Femur (tissue), 1 donor: ENCODE results near the gene RBM17.
"Not testable (repeated sequence)": the region's sequence is repeated elsewhere in the genome, so short reads cannot be mapped to it uniquely, and the experiment has no call there.

ENCODE experiments used
- DNase-seq: peaks from one replicate; pipeline ENCODE4 v3.0.0-alpha.2; 2017

The RBM17 gene

DNA sequence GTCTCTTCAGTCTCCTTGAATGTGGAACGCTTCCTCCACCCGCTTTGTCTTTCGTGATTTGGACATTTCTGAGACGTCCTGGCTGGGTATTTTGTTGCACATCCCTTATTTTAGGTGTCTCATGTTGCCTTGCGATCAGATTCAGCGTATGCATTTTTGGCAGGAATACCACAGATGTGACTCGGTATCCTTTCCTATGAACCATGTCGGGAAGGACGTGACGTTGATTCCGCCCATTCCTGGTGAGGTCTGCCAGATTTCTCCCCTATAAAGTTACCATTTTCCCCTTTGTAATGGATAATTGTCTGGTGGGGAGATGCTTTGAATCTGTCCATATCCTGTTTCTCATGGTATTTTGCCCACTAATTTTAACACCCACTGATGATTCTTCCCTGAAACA, 49.6 kb downstream of the RBM17 start:
- no peak for DNase-seq

DNA sequence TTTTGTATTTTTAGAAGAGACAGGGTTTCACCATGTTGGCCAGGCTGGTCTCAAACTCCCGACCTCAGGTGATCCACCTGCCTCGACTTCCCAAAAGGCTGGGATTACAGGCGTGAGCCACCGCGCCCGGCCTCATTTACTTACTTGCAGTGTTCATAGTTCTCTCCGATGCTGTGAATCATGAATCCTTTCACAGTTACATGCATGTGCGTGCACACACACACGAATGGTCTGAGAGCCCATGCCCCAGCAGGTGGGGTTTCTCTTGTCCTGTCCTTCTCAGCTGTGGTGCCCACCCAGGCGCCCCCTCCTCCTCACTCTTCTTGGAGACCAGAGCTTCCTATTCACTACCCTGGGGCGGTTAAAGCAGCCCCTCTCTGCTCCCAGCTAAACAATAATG, 50.6 kb downstream of the RBM17 start:
- no peak for DNase-seq

DNA sequence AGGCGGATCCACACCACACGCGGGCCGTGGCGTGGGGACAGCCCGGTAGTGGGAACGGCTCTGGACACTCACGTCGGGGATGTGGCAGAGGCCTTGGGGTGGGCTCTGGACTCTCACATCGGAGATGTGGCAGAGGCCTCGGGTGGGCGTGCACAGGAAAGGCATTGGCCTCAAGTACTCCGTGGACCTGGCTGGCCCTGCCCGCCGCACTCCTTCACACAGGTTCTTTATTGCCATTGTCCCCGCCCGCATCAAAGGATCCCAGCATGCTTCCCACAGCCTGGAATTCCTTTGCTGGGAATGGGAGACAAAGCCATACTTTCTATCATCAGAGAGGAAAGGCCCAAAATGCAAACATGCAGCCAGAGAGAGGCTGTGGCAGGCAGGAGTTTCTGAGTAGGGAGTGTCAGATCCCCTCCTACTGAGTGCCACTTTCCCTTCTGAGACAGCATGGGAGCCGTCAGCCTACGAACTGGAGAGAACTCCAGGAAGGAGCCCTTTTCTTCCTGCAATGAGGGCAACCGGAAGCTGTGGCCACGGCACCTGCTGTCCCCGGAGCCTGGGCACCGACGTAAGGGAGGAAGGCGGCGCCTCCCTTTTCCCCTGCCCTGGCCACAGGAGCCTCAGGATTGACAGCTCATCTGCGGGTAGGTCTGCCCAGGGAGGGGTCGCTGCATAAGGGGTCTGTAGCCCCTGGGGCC, 51.5 kb downstream of the RBM17 start:
- no peak for DNase-seq

DNA sequence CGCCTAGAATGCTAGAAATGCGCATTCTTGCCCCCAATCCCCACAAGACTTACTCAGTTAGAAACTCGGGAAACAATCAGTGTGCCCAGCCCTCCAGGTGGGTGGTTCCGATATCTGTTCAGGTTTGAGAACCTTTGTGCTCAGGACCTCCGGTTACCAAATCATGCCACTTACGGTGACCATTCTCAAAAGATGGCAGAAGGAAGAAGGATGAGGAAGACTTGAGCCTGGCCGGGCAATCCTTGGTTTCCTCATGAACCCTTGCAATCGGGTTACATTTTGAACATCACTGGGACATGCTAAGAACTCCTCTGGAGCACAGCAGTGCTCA, 52.1 kb downstream of the RBM17 start:
- DNase-seq: no peak

DNA sequence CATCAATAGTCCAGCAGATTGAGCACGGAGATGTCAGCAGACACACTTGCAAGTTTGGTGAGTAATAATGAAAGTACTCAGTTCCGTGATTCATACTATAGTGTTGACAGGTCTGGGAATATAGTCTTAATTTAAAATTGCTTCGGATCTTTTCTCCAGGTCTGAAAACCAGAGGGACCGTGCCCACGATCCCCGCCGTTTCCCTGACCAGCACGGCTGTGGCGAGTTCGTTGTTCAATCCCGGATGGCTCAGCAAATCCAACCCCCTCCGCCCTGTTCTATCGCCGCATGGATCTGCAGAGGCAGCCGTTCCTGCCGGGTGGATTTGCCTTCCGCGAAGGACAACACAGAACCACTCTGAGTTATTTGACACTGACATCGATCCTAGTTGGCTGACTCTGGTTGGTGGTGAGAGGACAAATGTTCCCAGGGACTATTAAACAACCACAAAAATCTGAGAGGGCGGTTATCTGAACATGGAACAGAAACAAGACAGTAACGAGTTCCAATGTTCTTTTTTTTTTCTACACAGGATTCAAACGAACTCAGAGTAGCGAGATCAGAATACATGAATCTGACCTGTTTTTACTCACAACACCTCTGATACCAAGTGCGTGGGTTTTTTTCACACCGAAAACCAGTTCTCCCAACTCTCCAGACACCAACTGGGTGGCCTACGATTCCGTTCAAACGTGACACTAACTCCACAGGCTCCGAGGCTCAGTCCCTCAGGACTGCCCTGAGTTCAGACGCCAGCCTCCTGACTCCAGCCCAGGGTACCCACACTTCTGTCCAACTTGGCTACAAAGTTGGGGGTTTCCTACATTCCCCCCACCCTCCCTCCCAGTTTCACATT, 52.7 kb downstream of the RBM17 start:
- no peak for DNase-seq

DNA sequence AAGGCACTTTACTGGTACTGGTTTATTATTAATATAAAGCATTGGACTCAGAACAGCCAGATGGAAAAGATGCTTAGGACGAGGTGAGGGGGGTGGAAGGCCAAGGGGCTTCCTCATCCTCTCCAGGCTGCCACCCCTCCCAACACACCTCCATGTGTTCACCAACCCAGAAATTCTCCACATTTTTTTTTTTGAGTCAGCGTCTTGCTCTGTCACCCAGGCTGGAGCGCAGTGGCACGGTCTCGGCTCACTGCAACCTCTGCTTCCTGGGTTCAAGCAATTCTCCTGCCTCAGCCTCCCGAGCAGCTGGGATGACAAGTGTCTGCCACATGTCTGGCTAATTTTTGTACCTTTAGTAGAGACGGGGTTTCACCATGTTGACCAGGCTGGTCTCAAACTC, 53.4 kb downstream of the RBM17 start:
- not testable (repeated sequence) for DNase-seq

DNA sequence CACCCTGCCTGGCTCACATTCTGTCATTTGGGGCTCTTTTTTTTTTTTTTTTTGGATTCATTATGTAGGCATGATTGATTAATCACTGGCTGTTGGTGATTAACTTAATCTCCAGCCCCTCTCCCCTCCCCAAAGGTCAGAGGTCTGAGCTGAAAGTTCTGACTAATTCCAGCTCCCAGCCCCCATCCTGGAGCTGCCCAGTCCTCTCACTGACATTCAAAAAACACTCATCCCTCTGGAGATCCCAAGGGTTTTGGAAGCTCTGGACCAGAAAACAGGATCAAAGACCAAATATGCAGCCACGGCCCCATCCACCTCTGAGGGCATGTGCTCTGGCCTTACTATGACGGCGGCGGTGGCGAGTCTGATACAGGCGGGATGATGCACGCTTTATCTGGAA, 53.8 kb downstream of the RBM17 start:
- no peak for DNase-seq

DNA sequence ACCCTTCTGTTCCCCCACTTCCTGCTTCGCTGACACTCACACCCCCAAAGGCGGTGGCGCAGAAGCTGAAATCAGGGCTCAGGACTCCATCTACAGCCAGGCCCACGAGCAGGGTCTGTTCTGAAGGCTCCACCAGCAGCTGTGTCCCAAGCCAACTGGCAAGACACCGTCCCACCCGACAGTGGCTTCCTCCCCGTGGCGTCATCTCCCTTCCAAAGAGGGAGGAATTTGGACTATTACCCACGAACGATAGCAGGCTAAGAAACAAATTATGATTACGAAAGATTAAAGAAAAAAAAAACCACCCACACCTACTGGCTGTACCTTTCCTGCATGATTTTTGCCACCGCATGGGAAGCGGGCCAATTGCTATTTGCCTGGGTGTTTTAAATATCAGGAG, 54.3 kb downstream of the RBM17 start:
- DNase-seq: no peak

DNA sequence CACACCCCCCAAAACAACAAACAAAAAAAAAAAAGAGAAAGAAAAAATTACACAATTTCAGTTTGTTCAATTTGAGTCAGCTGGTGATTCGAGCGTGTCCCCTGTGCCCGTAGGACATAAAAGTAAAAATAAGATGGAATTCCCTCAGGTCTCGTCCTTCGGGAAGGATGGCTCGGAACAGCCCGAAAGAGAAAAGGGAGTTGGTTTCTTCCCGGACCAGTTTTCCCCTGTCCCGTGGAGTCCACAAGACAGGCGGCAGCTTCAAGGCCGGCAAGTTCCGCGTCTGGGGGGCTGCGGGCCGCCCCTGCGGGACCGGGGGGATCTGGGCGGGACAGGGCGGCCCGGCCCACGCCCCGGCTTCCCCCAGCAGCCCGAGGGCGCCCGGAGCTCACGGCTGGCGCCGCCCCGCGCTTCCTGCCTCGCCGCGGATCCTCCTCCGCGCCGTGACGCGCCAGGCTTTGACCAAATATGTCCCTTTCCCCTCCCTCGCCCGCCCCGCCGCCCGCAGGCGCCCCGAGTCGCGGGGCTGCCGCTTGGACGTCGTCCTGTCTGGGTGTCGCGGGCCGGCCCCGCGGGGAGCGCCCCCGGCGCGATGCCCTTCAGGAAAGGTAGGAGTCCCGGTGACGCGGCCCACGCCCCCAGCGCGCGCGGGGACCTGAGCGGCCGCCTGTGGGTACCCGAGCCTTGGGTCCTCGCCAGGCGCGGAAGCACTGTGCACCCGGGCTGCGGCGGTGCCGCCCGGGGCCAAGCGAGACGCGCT, 55.8 kb downstream of the RBM17 start:
- peak; percentile 91 for DNase-seq

DNA sequence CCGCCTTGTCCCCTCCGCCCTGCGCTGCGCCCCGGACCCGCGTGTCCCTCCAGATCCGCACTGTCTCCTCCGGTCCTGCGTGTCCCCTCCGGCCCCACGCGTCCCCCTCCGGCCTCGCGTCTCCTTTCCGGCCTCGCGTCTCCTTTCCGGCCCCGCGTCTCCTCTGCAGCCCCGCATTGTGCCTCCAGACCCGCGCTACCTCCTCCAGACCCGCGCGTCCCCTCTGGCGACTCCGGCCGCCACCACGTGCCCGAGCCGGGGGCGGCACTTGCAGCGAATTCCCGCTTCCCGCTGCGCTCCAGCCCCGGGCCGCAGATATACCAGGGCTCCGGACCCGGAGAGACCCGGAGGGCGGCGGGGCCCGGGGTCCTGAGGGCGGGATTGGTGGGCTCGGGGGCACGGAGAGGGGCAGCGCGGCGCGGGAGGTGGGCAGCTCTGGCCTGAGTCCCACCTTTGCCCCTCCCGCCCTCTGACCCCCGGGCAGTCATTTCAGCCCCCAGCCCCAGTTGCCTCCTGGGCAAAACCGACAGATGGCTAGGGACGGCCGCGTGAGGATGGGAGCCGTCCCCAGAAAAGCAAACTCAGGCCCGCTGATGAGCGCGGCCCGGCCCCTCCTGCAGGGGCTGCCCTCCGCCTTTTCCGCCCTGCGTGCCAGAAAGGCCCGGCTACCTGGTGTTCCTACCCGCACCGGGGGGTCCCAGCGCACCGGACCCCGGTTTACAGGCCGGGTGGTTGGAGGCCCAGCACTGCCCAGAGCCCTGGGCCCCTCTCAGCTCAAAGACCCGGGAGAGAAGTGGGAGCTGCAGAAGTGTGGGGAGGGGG, 56.5 kb downstream of the RBM17 start:
- peak; percentile 56 for DNase-seq

DNA sequence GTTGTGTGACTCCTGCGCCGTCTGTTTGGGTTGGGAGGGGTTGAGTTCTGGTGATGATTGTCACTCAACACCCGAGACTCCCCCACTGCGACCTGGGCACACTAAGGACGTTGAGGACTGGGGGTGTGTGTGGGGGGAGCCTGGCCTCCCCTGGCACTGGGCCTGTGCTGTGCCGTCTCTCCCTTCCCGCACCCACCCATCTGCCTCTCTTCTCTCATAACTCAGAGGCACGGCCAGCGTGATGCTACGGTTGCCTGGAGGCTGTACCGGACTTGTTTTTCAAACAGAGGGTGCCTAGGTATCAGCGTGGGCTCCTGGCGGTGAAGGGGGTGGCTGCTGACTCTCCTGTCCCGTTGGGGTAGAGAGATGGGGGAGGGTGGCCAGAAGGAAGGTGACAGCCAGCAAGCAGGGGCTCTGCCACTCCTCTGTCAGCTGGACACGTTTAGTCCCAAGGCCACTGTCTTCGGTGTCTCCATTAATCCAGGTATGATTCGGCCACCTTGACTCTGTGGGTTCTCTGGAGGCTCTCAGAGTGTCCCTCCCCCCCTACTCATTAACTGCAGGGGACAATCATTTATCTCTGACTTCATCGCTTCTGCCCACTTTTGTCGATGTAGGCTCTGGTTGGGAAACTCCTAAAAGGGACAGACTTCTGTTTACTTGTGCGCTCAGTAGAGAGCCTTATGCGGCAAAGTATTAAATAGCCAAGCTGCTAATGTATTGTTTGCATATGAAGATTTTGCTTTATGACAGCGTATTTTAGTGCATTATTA, 57.4 kb downstream of the RBM17 start:
- DNase-seq: no peak

DNA sequence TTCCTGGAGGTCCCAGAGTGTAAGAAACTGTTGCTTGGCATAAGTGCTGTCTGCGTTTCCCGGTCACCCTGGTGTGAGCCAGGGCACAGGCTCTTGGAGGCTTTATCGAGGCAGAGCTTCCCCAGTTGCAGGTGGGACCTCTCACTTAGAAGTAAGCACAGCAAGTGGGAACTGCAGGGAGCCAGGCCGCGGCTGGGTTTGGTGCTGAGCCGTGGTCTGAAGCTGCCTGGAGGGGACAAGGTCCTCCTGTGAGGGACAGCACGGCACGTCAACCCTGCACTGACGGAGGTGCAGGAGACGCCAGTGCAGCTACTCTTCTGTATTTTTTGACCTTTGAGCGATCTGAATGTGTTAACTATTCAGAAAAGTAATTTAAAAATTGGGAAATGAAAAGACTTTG, 58.1 kb downstream of the RBM17 start:
- DNase-seq: no peak

DNA sequence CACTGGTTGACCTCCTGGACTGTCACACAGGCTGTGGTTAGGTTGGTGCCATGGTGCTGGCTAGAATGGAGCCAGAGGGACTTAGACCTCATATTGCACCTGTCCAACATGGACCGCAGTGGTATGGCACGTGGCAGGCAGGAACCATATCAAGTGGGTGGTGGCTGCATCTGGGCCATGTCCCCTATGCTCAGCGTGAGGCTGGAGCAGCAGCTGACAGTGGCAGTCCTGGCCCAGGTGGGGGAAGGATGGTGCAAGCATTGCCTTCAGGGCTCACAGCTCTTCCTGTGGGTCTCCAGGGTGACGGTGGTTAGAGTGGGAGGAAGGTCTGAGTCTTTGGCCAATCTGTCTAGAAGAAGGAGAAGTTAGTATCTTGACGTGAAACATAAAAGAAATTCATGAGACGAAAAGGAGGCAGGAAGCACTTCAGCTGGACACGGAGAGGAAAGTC, 59.4 kb downstream of the RBM17 start:
- no peak for DNase-seq

DNA sequence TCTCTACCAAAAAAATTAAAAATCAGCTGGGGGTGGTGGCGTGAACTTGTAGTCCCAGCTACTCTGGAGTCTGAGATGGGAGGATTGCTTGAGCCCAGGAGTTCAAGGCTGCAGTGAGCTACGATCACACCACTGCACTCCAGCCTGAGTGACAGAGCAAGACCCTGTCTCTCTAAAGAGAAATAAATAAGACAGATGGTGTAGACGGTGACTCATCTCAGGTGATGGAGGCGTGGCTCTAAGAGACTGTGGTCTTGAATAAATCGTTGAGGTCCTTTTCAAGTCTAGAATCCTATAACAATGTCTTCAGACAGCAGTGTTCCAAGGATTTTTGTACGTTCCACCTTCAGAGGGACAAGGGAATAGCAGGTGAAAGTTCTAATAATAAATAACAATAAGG, 60.1 kb downstream of the RBM17 start:
- DNase-seq: no peak

DNA sequence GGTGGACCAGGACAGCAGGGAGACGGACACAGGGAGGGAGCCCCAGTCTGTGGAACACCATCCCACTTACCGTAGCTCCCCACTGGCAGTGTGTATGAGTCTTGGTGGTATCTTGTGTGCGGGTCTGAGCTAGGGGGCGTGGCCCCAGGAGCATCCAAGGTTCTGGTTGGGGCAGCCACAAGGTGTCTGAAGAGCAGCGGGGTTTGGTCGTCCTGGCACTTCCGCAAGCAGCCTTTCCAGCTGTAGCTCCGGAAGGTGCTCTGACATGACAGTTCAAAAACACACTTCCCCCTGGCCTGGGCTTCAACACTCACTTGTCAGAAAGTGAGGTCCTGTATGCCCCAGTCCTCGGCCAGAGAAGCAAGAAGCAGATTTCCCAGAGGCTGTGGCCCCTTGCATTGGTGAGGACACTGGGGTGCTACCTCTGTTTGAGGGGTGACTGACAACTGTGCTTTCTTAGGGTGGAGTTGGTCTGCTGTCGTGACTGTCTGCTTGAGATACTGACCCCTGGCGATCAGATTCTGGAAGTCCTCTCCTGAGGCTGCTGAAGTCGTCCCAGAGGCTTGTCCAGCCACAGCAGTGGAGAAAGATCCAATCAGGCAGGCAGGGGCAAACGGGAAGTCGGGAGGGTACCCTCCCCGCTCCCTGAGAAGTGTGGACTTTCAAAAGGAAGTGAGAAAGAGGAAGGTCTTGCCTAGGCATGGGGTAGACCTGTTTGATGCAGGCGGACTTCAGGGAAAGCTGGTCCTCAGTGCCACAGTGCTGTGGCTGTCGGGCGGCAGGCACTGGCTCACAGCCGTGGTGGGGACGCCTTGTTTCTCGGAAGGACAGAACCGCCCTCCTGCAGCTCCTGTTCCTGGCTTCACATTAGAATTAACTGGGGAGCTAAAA, 62.5 kb downstream of the RBM17 start:
- DNase-seq: peak; percentile 61

DNA sequence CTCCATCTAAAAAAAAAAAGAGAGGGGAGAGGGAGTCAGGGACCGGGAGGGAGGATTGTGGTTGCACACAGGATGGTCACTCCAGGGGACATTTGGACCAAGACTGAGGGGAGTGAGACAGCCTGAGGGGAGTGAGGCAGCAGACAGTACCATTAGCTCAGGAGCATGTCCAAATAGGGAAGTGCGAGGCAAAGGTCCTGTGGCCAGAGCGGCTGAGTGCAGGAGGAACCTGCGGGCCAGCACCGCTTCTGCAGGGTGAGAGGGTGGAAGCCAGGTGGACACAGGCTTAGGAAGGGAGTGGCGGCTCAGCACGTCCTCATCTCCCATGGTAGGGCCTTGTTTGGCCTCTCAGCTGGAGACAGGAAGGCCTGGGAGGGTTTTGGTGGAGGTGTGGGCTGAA, 65.0 kb downstream of the RBM17 start:
- DNase-seq: no peak

DNA sequence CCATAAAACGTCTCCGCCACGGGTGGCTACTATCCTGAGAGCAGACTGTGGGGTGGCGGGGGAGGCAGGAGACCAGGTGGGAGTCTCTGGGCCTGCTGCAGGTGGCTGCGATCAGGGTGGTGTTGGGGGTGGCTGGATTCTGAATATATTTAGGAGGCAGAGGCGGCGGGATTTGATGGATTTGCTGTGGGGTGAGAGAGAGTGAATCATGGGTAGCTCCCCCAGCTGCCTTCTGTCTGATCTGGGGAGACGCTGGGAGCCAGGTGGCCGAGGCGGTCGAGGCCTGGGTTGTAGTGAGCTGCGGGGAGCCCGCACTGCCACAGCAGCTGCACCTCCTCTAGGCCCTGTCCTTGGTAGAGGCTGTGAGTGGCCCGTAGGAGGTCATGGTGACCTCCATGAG, 65.7 kb downstream of the RBM17 start:
- DNase-seq: no peak

DNA sequence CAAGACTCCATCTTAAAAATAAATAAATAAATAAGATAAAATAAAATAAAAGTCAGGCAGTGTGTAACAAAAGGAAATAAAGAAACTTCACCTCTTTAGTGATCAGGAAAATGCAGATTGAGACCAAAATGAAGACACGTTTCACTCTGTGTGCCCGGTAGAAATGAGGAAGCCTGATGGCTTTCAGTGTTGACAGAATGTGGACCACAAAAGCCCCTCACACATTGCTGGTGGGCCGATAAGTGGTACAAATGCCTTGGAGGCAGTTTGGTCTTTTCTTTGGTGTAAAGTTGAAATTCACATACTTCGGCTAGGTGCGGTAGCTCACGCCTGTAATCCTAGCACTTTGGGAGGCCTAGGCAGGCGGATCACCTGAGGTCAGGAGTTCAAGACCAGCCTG, 69.4 kb downstream of the RBM17 start:
- DNase-seq: no peak

DNA sequence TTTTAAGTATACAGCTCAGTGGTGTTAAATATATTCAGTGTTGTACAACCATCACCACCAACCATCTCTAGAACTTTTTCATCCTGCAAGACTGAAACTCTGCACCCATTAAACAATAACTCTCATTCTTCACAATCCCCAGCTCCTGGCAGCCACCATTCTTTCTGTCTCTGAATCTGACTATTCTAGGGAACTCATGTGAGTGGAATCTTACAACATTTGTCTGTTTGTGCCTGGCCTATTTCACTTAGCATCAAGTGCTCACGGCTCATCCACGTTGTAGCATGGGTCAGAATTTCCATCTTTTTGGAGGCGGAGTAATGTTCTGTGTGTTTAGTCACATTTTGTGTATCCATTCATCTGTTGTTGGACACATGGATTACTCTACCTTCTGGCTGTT, 73.1 kb downstream of the RBM17 start:
- DNase-seq: no peak

DNA sequence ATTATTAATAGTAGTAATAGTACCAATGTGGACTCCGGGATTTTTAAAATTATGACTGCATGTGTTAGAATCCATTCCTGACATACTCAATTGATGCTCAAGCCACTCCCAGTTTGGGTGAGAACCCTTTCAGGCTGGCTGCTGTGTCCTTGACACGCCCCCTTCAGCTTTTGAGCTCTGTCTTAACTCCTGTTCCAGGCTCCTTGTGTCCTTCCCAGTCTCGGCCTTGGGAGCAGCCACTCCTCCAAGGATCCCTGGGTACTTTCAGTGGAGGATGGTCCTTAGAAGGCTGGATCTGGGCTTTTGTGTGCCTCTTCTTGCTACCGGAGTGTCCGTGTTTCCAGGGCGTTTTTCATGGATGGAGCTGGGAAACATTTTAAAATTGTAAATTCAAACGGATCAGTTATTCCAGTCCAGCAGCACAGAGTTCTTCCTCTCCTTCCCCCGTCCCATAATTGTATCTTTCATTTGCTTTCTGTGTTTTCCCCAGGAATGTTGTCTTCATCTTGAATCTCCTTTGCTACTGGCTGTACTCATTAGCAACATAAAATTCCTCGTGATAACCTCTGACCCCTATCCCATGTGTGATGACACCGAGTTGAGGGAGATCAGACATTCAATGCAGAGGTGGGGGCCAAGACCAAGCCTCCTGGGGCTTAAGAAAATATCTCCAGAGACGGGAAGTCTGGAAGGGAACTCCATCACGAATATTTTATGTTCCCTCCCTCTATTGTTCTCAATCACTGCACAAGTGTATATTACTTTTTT, 73.9 kb downstream of the RBM17 start:
- DNase-seq: no peak
